CD1c-positive myeloid dendritic cell (primary cell): Measurements from ENCODE around the gene AP3D1.
A peak's percentile ranks its signal among the peaks of the same experiment; 100 is the strongest.
"Not testable (repeated sequence)": the region's sequence is repeated elsewhere in the genome, so short reads cannot be mapped to it uniquely, and the experiment has no call there.

Source experiments
- DNase-seq: peaks from one replicate; pipeline ENCODE4 v3.0.0-alpha.2; 2016; ENCODE audit errors: extremely low spot score

The AP3D1 gene

GRCh38 chr19:2151339-2152229, at the start of gene AP3D1:
Gene AP3D1, minus strand, starts transcription at chr19:2151566. Its CDS starts 232 bp downstream, at chr19:2151334.
- peak; percentile 100 for DNase-seq

- not testable (repeated sequence) for DNase-seq
Observed at GRCh38 chr19:2200624-2201294, 49.4 kb upstream of the AP3D1 start.

- DNase-seq = no peak
Observed at GRCh38 chr19:2199861-2200623, 48.7 kb upstream of the AP3D1 start.

- no peak for DNase-seq
Observed at GRCh38 chr19:2199215-2199614, 47.8 kb upstream of the AP3D1 start.

- no peak for DNase-seq
Observed at GRCh38 chr19:2198317-2198716, 47.0 kb upstream of the AP3D1 start.

- no peak for DNase-seq
Observed at GRCh38 chr19:2197270-2197669, 45.9 kb upstream of the AP3D1 start.

- DNase-seq = no peak
Observed at GRCh38 chr19:2195914-2196313, 44.5 kb upstream of the AP3D1 start.

GRCh38 chr19:2195361-2195760, 44.0 kb upstream of the AP3D1 start:
- DNase-seq = no peak

- DNase-seq = no peak
Observed at GRCh38 chr19:2194513-2195078, 43.2 kb upstream of the AP3D1 start.

- DNase-seq = no peak
Observed at GRCh38 chr19:2193807-2194206, 42.4 kb upstream of the AP3D1 start.

GRCh38 chr19:2192862-2193261, 41.5 kb upstream of the AP3D1 start:
- DNase-seq = no peak

- no peak for DNase-seq
Observed at GRCh38 chr19:2191456-2192310, 40.3 kb upstream of the AP3D1 start.

- no peak for DNase-seq
Observed at GRCh38 chr19:2190848-2191455, 39.6 kb upstream of the AP3D1 start.

GRCh38 chr19:2189880-2190279, 38.5 kb upstream of the AP3D1 start:
- no peak for DNase-seq

- peak; percentile 65 for DNase-seq
Observed at GRCh38 chr19:2188708-2189385, 37.5 kb upstream of the AP3D1 start.

- DNase-seq = peak; percentile 87
Observed at GRCh38 chr19:2187159-2187558, 35.8 kb upstream of the AP3D1 start.

GRCh38 chr19:2186071-2186846, 34.9 kb upstream of the AP3D1 start:
- no peak for DNase-seq

GRCh38 chr19:2185734-2186070, 34.3 kb upstream of the AP3D1 start:
- DNase-seq = no peak

- DNase-seq = peak; percentile 31
Observed at GRCh38 chr19:2184422-2184975, 33.1 kb upstream of the AP3D1 start.
